OCI-LY7 (cell line): ENCODE results near the gene CHD1L.

Experiments
- EZH2phosphoT487 ChIP-seq: fragments of 200-600 bp; sonication (generic); IDR thresholded peaks from 2 replicates; pipeline ENCODE4 v1.6.1; 2018; ENCODE audit warnings: low read depth, borderline replicate concordance, mild to moderate bottlenecking, mixed run types, antibody characterized with exemption, low read length, moderate library complexity, mixed read lengths
- TF ChIP-seq, protein P1 (sequence below): fragments of 200-600 bp; sonication (generic); conservative IDR thresholded peaks from 2 replicates; pipeline ENCODE4 v1.5.1; 2014; ENCODE audit warnings: mild to moderate bottlenecking, antibody characterized with exemption, low read length, moderate library complexity, mixed read lengths

DNA sequence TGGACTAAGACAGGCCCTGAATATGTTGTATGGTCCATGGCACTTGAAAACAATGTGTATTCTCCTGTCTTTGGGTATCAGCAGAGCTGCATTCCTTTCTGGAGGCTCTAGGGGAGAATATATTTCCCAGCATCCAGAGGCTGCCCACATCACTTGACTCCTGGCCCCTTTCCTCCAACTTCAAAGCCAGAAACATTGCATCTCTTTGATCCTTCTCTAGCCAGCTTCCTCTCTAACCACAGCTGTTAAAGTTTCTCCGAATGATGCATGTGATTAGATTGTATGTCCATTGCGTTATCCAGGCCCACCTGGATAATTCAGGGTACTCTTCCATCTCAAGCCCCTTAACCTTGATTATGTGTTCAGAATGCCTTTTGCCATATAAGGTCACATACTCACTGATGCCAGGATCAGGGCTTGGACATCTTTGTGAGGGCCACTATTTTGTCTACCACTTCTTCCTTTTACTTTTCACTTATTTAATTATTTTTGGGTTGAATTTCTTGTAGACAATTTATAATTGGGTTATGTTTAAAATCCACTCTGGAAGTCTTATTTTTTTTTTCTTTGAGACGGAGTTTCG is 5.3 kb downstream of the CHD1L start:
- TF ChIP-seq, protein P1, sequence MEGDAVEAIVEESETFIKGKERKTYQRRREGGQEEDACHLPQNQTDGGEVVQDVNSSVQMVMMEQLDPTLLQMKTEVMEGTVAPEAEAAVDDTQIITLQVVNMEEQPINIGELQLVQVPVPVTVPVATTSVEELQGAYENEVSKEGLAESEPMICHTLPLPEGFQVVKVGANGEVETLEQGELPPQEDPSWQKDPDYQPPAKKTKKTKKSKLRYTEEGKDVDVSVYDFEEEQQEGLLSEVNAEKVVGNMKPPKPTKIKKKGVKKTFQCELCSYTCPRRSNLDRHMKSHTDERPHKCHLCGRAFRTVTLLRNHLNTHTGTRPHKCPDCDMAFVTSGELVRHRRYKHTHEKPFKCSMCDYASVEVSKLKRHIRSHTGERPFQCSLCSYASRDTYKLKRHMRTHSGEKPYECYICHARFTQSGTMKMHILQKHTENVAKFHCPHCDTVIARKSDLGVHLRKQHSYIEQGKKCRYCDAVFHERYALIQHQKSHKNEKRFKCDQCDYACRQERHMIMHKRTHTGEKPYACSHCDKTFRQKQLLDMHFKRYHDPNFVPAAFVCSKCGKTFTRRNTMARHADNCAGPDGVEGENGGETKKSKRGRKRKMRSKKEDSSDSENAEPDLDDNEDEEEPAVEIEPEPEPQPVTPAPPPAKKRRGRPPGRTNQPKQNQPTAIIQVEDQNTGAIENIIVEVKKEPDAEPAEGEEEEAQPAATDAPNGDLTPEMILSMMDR: no peak
- no peak for TF ChIP-seq EZH2phosphoT487
